OCI-LY1 (cell line): ENCODE data around the gene CMIP.

Source experiments
- H2AFZ ChIP-seq: fragments of 200-600 bp; sonication (generic), shearing (Covaris generic); 2 replicates; pipeline ENCODE4 v1.6.0; 2014; ENCODE audit warnings: antibody characterized with exemption, mild to moderate bottlenecking, low read length
- H3F3A ChIP-seq: fragments of 200-600 bp; sonication (generic), shearing (Covaris generic); 2 replicates; pipeline ENCODE4 v1.6.0; 2014; ENCODE audit warnings: mild to moderate bottlenecking, antibody characterized with exemption, low read length, moderate library complexity; ENCODE audit not compliant: insufficient read depth
- H3K27ac ChIP-seq: fragments of 200-600 bp; sonication (generic); 2 replicates; pipeline ENCODE4 v1.5.1; 2014; ENCODE audit warnings: low read length, mixed run types, mild to moderate bottlenecking, low read depth; ENCODE audit not compliant: poor library complexity, severe bottlenecking
- H3K27me3 ChIP-seq: fragments of 200-600 bp; sonication (generic); 2 replicates; pipeline ENCODE4 v1.6.0; 2014; ENCODE audit warnings: antibody characterized with exemption, mild to moderate bottlenecking, low read length, moderate library complexity; ENCODE audit not compliant: insufficient read depth
- H3K36me3 ChIP-seq: fragments of 200-600 bp; sonication (generic); 2 replicates; pipeline ENCODE4 v1.6.1; 2014; ENCODE audit warnings: mild to moderate bottlenecking, antibody characterized with exemption, low read length, moderate library complexity, mixed read lengths; ENCODE audit not compliant: insufficient read depth
- H3K4me1 ChIP-seq: fragments of 200-600 bp; sonication (generic); 2 replicates; pipeline ENCODE4 v1.5.1; 2014; ENCODE audit warnings: mild to moderate bottlenecking, low read length, moderate library complexity; ENCODE audit not compliant: insufficient read depth, severe bottlenecking
- H3K4me2 ChIP-seq: fragments of 200-600 bp; sonication (generic), shearing (Covaris generic); 2 replicates; pipeline ENCODE4 v1.6.1; 2014; ENCODE audit warnings: low read length
- H3K4me3 ChIP-seq: fragments of 200-600 bp; sonication (generic); 2 replicates; pipeline ENCODE4 v1.5.1; 2014; ENCODE audit warnings: low read length, low read depth, mild to moderate bottlenecking, mixed read lengths; ENCODE audit not compliant: poor library complexity, severe bottlenecking
- H3K79me2 ChIP-seq: fragments of 200-600 bp; shearing (Covaris generic); 2 replicates; pipeline ENCODE4 v1.6.1; 2016; ENCODE audit warnings: mixed run types, low read length, mixed read lengths; ENCODE audit not compliant: insufficient read depth
- H3K9ac ChIP-seq: fragments of 200-600 bp; sonication (generic), shearing (Covaris generic); 2 replicates; pipeline ENCODE4 v1.6.1; 2014; ENCODE audit warnings: mild to moderate bottlenecking, low read length, mixed read lengths
- H3K9me2 ChIP-seq: fragments of 200-600 bp; sonication (generic), shearing (Covaris generic); 2 replicates; pipeline ENCODE4 v1.6.1; 2014; ENCODE audit warnings: low read depth, mild to moderate bottlenecking, low read length, mixed read lengths
- H3K9me3 ChIP-seq: fragments of 200-600 bp; shearing (Covaris generic); 2 replicates; pipeline ENCODE4 v1.6.1; 2014; ENCODE audit warnings: low read length, mixed read lengths
- H4K20me1 ChIP-seq: fragments of 200-600 bp; sonication (generic), shearing (Covaris generic); 2 replicates; pipeline ENCODE4 v1.6.0; 2016; ENCODE audit warnings: mild to moderate bottlenecking, low read length; ENCODE audit not compliant: insufficient read depth
- CTCF ChIP-seq: fragments of 200-600 bp; sonication (generic), shearing (Covaris generic); IDR thresholded peaks from 2 replicates; pipeline ENCODE4 v1.5.1; 2017; ENCODE audit warnings: mild to moderate bottlenecking, antibody characterized with exemption, low read length, moderate library complexity, mixed read lengths
- EZH2 ChIP-seq: fragments of 200-600 bp; sonication (generic), shearing (Covaris generic); IDR thresholded peaks from 2 replicates; pipeline ENCODE4 v1.8.0; 2017; ENCODE audit warnings: borderline replicate concordance, mixed run types, mild to moderate bottlenecking, antibody characterized with exemption, low read length, moderate library complexity, mixed read lengths

Gene CMIP

GRCh38 chr16:81602256-81602776 is 157.7 kb downstream of the CMIP start:
- Histone ChIP-seq H4K20me1 (no peaks in the 10 kb centered on the region), H3K27ac (no peak overlapping the region), H2AFZ (no peak overlapping the region), H3K27me3 (no peaks in the 10 kb centered on the region), H3K79me2 (peaks cover 3% of the 10 kb centered on the region; the same call in 1 of the 2 replicates), H3K4me1 (no peaks in the 10 kb centered on the region), H3K9me3 (no peaks in the 10 kb centered on the region), H3K9ac (no peak overlapping the region), H3K4me2 (no peak overlapping the region), H3K36me3 (peaks cover 1% of the 10 kb centered on the region; the same call in 1 of the 2 replicates), H3K9me2 (no peaks in the 10 kb centered on the region), H3F3A (no peaks in the 10 kb centered on the region), H3K4me3 (no peak overlapping the region)
- no peak for TF ChIP-seq EZH2
- no peak for TF ChIP-seq CTCF

- Histone ChIP-seq H3K4me1 (peaks cover 4% of the 10 kb centered on the region), H3K9me3 (no peaks in the 10 kb centered on the region), H3K4me3 (no peak overlapping the region), H3F3A (no peaks in the 10 kb centered on the region), H3K27me3 (no peaks in the 10 kb centered on the region), H3K9ac (no peak overlapping the region), H3K9me2 (no peaks in the 10 kb centered on the region), H2AFZ (no peak overlapping the region), H3K27ac (no peak overlapping the region), H3K36me3 (peaks cover 6% of the 10 kb centered on the region; the same call in 1 of the 2 replicates), H4K20me1 (no peaks in the 10 kb centered on the region), H3K79me2 (peaks cover 3% of the 10 kb centered on the region; the same call in 1 of the 2 replicates), H3K4me2 (no peak overlapping the region)
- TF ChIP-seq CTCF (no peak), EZH2 (no peak)
These were observed 158.2 kb downstream of the CMIP start for GRCh38 chr16:81602792-81603191.

- H3K4me3 ChIP-seq = no peak overlapping the region
- TF ChIP-seq EZH2 (no peak), CTCF (no peak)
These were observed 160.4 kb downstream of the CMIP start for GRCh38 chr16:81604960-81605383.

More at GRCh38 chr16:81604960-81605383, 160.4 kb downstream of the CMIP start:
- Histone ChIP-seq H3K9ac (no peak overlapping the region), H3K79me2 (peaks cover 3% of the 10 kb centered on the region; the same call in 1 of the 2 replicates), H3K9me2 (no peaks in the 10 kb centered on the region), H3K4me1 (peaks cover 22% of the 10 kb centered on the region), H3K4me2 (no peak overlapping the region), H3K27me3 (no peaks in the 10 kb centered on the region), H3K27ac (no peak overlapping the region), H2AFZ (no peak overlapping the region), H3K36me3 (peaks cover 16% of the 10 kb centered on the region; the same call in 1 of the 2 replicates), H3K9me3 (no peaks in the 10 kb centered on the region), H4K20me1 (no peaks in the 10 kb centered on the region), H3F3A (no peaks in the 10 kb centered on the region)
